T-helper 2 cell treated with Interferon-gamma antibody and Interleukin-4, amounts not matched to agents 100 ng/mL and 5 ng/mL, for 36 hours (primary cell): ENCODE results near the gene CETN1. TPM values are rescaled to one million over a fixed set of nuclear protein-coding genes. Genes with fewer than 3 reads are reported as not detected.

Source experiments
- intact Hi-C: fragments of 100-400 bp; cut with micrococcal nuclease; formaldehyde crosslinking; loops from one replicate; pipeline ENCODE4 v1.15.1; 2023
- total RNA-seq: library from RNA; stranded (reverse); gene quantifications from 2 replicates; pipeline ENCODE4 v1.2.3, GENCODE V29; 2022

The CETN1 gene
- total RNA-seq, 1 donor from 2014 or later, result not detected

DNA sequence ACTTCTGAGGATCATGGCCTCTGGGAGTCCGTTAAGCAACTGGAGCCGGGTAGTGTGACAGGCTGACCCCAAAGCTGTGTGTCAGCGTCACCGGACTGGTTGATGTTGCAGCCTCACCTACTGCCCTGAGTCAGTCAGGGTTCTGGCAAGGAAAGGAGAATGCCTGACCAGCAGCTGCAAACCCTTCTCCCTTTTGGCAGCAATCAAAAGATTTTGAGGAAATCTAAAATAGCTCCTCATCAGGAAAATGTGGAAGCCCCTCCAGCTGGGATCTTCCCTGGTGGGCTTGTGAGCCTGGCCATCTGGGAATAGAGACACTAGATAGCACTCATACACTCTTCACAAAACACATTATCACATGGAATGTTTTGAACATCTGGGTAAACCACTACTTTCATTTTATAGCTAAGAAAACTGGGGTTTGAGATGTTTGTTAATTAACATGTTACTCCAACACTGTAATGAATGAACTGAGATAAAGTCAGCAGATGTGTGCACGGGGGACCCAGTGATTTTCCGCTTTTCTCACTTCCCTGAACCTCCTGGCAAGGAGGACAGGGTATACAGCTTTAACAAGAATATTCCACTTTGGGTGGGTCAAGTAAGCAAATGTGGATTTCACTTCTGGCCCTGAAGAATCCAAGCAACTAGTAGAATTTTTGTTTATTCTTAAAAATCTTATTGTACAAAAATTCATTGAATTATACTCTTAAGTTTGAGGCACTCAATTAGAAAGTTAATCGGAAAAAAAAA, 41.3 kb downstream of the CETN1 start:
- intact Hi-C loops, result loop anchor here (10.0 kb wide), 1 partner anchor 93 kb away; the partner anchor contains the start of gene ENOSF1

DNA sequence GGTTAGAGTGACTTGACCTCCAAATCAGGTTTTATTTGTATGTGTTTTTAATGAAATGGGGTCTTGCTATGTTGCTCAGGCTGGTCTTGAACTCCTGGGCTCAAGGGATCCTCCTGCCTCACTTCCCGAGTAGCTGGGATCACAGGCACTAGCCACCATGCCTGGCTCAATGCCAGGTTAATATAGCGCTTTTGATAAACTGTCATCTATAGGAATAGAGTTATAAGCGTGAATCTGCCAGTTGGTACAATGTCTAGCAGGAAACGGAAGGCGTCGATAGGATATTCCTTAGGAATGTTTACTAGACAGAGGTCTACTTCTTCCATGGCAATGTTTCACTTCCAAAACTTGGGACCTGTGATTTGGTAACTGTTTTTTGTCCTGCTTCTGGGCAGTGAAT, 42.1 kb downstream of the CETN1 start:
- intact Hi-C loops, result loop anchor here (10.0 kb wide), 1 partner anchor 93 kb away; the partner anchor contains the start of gene ENOSF1

DNA sequence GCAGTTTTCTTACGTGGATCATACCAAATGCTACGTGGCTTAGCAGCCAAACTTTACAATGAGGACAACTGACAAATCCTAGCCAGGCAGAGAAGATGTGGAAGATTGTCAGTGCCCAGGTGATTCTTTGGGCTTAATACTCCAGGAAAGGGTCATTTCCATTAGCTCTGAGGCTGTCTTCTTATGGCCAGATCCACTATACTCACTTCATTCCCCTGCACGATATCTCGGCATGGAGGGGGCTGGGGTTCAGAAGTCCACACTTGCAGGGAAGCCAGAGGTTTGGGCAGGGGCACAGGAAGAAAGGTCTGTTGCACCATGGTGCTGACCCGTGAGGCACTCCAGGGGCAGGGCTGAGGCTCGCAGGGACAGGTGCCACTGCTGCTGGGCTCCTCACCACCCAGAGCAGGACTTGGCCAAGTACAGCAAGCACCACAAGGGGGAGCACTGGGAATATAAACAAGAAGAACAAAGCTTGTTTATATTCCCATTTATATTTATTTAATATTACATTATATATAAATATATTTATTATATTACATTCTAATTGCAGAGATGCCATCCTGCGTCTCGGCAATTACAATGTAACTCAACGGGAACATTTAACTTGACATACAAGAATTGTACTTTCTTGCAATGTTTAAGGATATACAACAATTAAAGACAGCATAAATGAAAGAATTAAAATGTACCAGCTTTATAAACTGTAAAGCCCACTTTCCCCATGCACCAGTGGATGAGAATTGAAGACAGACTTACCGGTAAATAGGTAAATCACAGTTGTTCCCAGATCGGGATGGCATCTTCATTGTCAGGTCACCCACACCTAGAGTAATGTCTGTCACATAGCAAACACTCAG, 43.8 kb downstream of the CETN1 start:
- intact Hi-C loops, result loop anchor here (1.0 to 10.0 kb wide), 4 partner anchors 35 to 215 kb away; partner anchors contain the start of gene ENOSF1

DNA sequence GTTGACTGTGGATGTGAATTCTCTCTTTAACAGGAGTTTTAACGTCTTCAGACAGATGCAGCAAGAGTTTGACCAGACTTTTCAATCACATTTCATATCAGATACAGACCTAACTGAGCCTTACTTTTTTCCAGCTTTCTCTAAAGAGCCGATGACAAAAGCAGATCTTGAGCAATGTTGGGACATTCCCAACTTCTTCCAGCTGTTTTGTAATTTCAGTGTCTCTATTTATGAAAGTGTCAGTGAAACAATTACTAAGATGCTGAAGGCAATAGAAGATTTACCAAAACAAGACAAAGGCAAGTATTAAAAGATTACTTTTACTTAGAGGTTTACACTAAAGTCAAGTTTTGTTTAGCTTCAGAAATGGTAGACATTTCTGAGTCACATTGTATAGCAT, 47.1 kb downstream of the CETN1 start:
- intact Hi-C loops, result loop anchor here (10.0 kb wide), 1 partner anchor 88 kb away; the partner anchor contains the start of gene ENOSF1

DNA sequence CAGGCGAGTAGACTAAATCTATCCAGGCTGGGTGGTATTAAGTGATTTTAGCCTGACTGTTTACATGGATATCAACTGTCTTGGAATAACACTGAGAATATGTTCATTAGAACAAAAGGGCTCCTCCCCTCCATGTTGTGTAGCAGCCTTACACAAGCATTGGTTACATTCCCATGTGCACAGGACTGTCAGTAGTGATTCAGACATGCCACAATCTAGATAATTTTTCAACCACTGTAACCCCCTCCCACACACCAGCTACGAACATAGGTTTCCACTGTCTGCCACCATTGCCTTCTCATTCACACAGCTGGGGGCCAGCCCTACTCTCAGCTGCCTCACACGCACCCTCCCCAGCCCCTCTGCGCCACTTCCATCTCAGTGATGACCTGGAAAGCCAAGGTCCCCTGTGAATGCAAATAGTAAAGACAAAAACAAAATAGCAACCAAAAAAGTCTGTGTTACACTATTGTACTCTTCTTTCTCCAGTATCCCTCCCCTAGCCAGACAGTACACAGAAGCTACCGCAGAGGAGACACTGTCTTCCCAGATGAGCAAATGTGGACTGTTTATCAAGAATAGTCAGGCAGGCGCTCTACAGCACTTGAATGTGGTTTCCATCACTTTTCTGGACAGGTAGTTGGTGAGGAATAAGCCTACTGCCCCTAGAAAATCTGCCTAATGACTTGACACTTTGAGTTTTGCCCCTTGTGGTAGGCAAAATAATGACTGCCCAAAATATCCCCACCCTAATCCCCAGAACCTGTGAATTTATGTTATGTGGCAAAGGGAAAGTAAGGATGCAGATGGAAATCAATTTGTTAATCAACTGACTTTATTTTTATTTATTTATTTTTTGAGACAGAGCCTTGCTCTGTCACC, 49.3 kb downstream of the CETN1 start:
- intact Hi-C loops, result loop anchor here (10.0 kb wide), 1 partner anchor 85 kb away; the partner anchor contains the start of gene ENOSF1

- intact Hi-C loops, result no loop called here
These were observed 51.4 kb downstream of the CETN1 start for GRCh38 chr18:631560-631959.

Other genes with a start within 250 kb of the CETN1 start
- gene COLEC12, start 79.7 kb upstream of the CETN1 start, total RNA-seq, result not detected in 2 replicates
- not detected in 2 replicates for gene CLUL1, start 16.6 kb downstream of the CETN1 start, total RNA-seq
- gene TYMS, start 77.3 kb downstream of the CETN1 start, total RNA-seq, result 354 and 362 TPM in 2 replicates
- gene ENOSF1, start 132.2 kb downstream of the CETN1 start, total RNA-seq, result 89.6 and 92.2 TPM in 2 replicates
- 9.8 and 11.6 TPM in 2 replicates for gene YES1, start 231.9 kb downstream of the CETN1 start, total RNA-seq